GM10266 (cell line): ENCODE results near the gene FLCN.

ENCODE experiments used
- DNase-seq: peaks from one replicate; pipeline ENCODE4 v3.0.0; 2012; ENCODE audit errors: extremely low spot score
- TF ChIP-seq, protein P1 (sequence below): IDR thresholded peaks from 2 replicates; pipeline ENCODE4 v1.5.1; 2012; ENCODE audit warnings: mild to moderate bottlenecking, low read depth; ENCODE audit not compliant: control insufficient read depth, insufficient read depth; ENCODE audit errors: missing control alignments

FLCN gene

GRCh38 chr17:17183744-17184143 lies 53.2 kb downstream of the FLCN start:
- DNase-seq, result no peak
- TF ChIP-seq, protein P1, sequence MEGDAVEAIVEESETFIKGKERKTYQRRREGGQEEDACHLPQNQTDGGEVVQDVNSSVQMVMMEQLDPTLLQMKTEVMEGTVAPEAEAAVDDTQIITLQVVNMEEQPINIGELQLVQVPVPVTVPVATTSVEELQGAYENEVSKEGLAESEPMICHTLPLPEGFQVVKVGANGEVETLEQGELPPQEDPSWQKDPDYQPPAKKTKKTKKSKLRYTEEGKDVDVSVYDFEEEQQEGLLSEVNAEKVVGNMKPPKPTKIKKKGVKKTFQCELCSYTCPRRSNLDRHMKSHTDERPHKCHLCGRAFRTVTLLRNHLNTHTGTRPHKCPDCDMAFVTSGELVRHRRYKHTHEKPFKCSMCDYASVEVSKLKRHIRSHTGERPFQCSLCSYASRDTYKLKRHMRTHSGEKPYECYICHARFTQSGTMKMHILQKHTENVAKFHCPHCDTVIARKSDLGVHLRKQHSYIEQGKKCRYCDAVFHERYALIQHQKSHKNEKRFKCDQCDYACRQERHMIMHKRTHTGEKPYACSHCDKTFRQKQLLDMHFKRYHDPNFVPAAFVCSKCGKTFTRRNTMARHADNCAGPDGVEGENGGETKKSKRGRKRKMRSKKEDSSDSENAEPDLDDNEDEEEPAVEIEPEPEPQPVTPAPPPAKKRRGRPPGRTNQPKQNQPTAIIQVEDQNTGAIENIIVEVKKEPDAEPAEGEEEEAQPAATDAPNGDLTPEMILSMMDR, result no peak

DNA sequence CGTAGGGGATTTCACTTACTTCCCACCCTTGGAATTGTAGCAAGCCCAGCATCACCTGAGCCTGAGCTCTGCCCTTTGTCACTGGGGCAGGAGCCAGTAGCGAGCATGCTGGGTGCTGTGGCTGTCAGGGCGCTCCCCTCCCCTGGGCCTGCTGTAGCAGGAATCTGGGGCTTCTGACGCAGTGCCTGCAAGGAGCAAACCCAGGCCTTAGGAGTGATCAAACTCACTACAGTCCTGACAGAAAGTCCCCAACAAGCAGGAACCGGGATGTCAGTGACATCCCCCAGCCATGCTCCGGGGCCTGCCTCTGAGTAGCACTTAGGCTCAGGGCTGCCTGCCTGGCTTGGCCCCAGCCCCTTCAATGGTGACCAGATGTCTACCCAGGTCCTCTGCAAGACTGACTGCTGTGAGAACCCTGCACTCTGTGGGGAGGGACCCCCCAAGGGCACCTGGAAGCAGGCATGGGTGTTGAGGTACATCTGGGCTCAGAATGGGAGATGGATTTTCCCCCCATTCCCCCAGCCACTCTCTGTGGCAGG lies 54.3 kb downstream of the FLCN start:
- TF ChIP-seq, protein P1, result no peak
- no peak for DNase-seq

- TF ChIP-seq, protein P1, result no peak
- no peak for DNase-seq
These were observed 55.0 kb downstream of the FLCN start for GRCh38 chr17:17181666-17182597.

DNA sequence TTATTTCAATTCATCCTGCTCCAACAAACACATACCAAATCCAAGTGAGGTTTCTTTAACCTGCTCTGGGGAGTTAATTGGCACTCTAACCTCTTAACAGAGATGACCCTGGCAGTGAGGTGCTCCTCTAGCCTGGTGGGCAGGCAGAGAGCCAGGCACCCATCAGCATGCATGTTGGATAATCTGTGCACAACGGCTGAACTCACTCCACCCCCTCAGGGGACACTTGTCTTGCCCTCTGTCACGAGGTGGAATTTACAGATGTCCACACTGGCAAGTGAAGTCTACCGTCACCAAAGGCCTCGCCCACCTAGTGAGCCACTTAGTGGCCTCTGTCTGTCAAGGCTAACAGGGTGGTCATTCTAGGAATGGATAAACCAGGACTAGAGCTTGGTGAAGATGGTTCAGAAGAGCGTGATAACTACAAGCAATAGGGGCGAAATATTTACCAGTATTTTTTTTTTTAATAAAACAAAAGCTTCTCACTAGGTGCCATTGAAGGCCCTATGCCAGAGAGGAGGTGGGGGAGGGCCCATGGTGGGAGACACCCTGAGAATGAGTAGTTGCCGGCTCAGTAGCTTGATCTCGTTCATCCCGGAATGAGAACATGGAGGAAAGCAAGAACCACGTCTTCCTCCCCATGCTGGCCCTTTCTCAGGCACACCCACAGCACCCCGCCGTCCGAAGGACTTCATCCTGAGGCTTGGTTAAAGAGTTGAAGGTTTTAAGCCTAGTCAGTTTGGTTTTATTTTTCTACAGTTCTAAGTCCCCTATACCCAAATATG lies 56.0 kb downstream of the FLCN start:
- TF ChIP-seq, protein P1, result no peak
- DNase-seq, result no peak

GRCh38 chr17:17180141-17180603 lies 56.8 kb downstream of the FLCN start:
- TF ChIP-seq, protein P1, result no peak
- no peak for DNase-seq

DNA sequence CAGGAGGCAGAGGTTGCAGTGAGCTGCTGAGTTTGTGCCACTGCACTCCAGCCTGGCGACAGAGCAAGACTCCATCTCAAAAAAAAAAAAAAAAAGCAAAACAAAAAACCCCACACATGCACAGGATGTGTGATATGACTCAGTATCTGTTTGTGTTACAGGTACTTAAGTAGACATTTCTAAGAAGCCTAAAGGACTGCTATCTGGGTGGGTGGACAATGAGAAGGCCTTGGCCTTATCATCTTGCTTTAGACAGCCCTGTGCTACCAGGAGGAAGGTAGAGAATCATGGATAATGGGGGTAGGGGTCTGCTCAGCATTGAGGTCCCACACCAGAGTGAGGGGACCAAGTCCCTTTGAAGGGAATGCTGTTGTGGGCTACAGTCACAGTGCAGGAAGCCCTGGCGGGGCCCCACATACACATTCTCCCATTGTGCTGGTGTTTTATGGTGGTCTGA lies 57.6 kb downstream of the FLCN start:
- TF ChIP-seq, protein P1, result no peak
- DNase-seq, result peak; percentile 76
